DMS53 treated with DMSO at 0.1 percent for 48 hours (cell line): ENCODE data around the gene B3GNT4.
A peak's percentile ranks its signal among the peaks of the same experiment; 100 is the strongest.
"Not testable (repeated sequence)": the region's sequence is repeated elsewhere in the genome, so short reads cannot be mapped to it uniquely, and the experiment has no call there.

Experiments used
- DNase-seq: peaks from one replicate; lab custom pipeline; 2025; ENCODE audit not compliant: unreplicated experiment; lab: John Stamatoyannopoulos, UW

The B3GNT4 gene

GRCh38 chr12:122203301-122204166 is at the start of gene B3GNT4:
TSS of gene B3GNT4 (plus strand) at chr12:122203709. CDS start at chr12:122204619, 910 bp downstream.
- DNase-seq = peak; percentile 54

GRCh38 chr12:122155705-122156104 is 47.8 kb upstream of the B3GNT4 start:
- DNase-seq = no peak

- no peak for DNase-seq
Measured at GRCh38 chr12:122158700-122159285, 44.7 kb upstream of the B3GNT4 start.

- no peak for DNase-seq
Measured at GRCh38 chr12:122159882-122160281, 43.6 kb upstream of the B3GNT4 start.

- DNase-seq = no peak
Measured at GRCh38 chr12:122160761-122161160, 42.7 kb upstream of the B3GNT4 start.

GRCh38 chr12:122161682-122162081 is 41.8 kb upstream of the B3GNT4 start:
- DNase-seq = no peak

GRCh38 chr12:122162976-122163375 is 40.5 kb upstream of the B3GNT4 start:
- no peak for DNase-seq

GRCh38 chr12:122166422-122167349 is 36.8 kb upstream of the B3GNT4 start:
- no peak for DNase-seq

GRCh38 chr12:122167356-122167925 is 36.1 kb upstream of the B3GNT4 start:
- no peak for DNase-seq

- DNase-seq = no peak
Measured at GRCh38 chr12:122168492-122168891, 35.0 kb upstream of the B3GNT4 start.

GRCh38 chr12:122171399-122171798 is 32.1 kb upstream of the B3GNT4 start:
- DNase-seq = no peak

GRCh38 chr12:122172262-122172939 is 31.1 kb upstream of the B3GNT4 start:
- DNase-seq = no peak

- no peak for DNase-seq
Measured at GRCh38 chr12:122174155-122174845, 29.2 kb upstream of the B3GNT4 start, which contains the start of gene IL31. TSS of gene IL31 (minus strand) at chr12:122174221. CDS start at chr12:122174172, 49 bp downstream.

GRCh38 chr12:122176473-122176872 is 27.0 kb upstream of the B3GNT4 start:
- DNase-seq = not testable (repeated sequence)

GRCh38 chr12:122182887-122183587 is 20.5 kb upstream of the B3GNT4 start, which contains the start of gene LRRC43:
TSS of gene LRRC43 (plus strand) at chr12:122183123. CDS start at chr12:122183145, 22 bp downstream.
- peak; percentile 80 for DNase-seq

GRCh38 chr12:122183588-122183940 is 19.9 kb upstream of the B3GNT4 start:
- DNase-seq = no peak

GRCh38 chr12:122184517-122184916 is 19.0 kb upstream of the B3GNT4 start:
- DNase-seq = no peak

- no peak for DNase-seq
Measured at GRCh38 chr12:122185079-122185478, 18.4 kb upstream of the B3GNT4 start.

- no peak for DNase-seq
Measured at GRCh38 chr12:122185494-122186082, 17.9 kb upstream of the B3GNT4 start.
